GM18505 (cell line): ENCODE measurements around the gene CUL4A.

ENCODE experiments used
- ATAC-seq: cut with Tn5 transposase; IDR thresholded peaks from one replicate; pipeline ENCODE4 v1.9.1; 2021; ENCODE audit not compliant: unreplicated experiment
- POLR2A ChIP-seq: IDR thresholded peaks from 4 replicates; pipeline ENCODE4 v1.6.1; 2011; ENCODE audit warnings: borderline replicate concordance; ENCODE audit not compliant: insufficient read depth, insufficient read length; ENCODE audit errors: extremely low read depth

CUL4A gene

DNA sequence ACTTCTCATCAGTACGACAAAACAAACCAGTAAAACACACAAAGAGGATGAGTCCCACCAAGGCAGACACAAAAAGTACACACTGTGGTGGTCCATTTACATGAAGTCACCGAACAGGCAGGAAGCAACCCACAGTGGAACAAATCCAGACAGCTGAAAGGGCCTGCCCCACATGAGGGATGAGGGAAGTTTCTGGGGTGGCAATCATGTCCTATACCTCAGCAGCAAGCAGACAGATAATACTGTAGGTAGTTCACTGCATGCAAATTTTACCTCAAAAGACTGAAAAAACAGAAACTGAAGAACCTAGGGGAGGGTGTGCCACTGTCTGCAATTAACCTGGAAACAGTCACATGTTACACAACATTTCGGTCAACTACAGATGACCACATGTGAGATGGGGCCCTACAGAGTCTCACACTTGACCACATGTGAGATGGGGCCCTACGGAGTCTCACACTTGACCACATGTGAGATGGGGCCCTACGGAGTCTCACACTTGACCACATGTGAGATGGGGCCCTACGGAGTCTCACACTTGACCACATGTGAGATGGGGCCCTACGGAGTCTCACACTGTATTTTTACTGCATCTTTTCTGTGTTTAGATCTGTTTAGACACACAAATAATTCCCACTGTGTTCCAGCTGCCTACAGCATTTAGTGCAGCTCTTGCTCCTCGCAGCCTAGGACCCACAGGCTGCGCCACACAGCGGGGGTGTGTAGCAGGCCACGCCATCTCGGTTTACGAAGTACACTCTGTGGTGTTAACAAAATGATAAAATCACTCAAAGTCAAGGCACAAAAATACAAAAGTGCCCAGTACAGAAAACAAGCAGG, 23.1 kb upstream of the CUL4A start:
- TF ChIP-seq POLR2A, result no peak

GRCh38 chr13:113187263-113187669, 22.1 kb upstream of the CUL4A start:
- ATAC-seq, result no peak
- TF ChIP-seq POLR2A, result no peak

More for the DNA sequence above, 23.1 kb upstream of the CUL4A start:
- ATAC-seq, result no peak

DNA sequence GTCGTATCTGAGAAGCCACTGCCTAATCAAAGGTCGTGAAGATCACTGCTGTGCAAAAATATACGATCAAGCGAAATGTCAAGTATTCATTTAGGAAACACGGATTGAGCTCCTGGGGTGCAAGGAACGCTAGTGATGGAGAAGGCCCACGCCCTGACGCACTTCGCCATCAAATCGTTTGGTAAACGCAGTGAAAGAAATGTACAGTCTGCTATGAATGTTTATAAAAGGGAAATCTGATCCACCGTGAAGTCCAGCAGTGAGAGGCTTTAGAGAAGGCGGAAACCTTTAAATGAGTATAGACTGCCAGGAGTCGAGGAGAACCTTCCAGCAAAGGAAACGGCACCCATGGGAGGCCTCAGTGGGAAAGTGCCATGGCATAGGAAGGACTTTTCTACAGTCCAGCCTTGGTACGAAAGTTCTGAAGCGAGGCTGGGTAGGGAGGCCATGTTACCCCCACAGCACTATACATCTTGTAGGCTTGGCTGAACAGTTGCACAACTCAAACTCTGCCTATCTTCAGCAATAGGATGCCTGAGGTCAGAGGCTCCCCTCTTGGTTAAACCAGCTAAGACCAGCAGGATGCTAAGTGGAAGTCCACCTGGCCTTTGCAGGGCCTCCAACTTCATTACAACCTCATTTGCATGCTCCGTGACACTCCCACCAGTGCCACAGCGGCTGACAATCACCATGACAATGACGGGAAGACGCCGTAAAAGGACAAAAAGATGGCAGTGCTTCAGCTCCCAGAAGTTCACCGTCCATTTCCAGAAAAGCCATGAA, 21.3 kb upstream of the CUL4A start:
- TF ChIP-seq POLR2A, result no peak
- ATAC-seq, result no peak

- TF ChIP-seq POLR2A, result no peak
- no peak for ATAC-seq
Observed at GRCh38 chr13:113190181-113190580, 19.2 kb upstream of the CUL4A start.

- TF ChIP-seq POLR2A, result no peak
Observed at GRCh38 chr13:113192279-113192678, 17.1 kb upstream of the CUL4A start.

DNA sequence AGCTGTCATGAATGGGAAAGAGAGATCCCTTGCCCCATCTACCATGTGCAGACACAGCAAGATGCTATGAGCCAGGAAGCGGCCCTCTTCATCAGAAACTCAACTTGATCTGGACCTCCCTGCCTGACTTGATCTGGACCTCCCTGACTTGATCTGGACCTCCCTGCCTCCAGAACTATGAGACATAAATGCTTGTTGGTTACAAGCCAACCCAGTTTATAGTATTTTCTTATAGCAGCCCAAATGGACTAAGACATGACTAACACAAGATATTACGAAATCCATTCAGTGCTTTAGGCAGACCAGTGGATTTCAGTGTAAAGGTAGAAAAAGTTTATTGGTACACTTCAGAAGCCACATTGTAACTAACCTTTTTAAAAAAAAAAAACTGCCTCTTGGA, 16.5 kb upstream of the CUL4A start:
- no peak for TF ChIP-seq POLR2A
- ATAC-seq, result no peak

More at GRCh38 chr13:113192279-113192678, 17.1 kb upstream of the CUL4A start:
- ATAC-seq, result no peak

GRCh38 chr13:113195360-113195759, 14.1 kb upstream of the CUL4A start:
- ATAC-seq, result no peak
- no peak for TF ChIP-seq POLR2A

DNA sequence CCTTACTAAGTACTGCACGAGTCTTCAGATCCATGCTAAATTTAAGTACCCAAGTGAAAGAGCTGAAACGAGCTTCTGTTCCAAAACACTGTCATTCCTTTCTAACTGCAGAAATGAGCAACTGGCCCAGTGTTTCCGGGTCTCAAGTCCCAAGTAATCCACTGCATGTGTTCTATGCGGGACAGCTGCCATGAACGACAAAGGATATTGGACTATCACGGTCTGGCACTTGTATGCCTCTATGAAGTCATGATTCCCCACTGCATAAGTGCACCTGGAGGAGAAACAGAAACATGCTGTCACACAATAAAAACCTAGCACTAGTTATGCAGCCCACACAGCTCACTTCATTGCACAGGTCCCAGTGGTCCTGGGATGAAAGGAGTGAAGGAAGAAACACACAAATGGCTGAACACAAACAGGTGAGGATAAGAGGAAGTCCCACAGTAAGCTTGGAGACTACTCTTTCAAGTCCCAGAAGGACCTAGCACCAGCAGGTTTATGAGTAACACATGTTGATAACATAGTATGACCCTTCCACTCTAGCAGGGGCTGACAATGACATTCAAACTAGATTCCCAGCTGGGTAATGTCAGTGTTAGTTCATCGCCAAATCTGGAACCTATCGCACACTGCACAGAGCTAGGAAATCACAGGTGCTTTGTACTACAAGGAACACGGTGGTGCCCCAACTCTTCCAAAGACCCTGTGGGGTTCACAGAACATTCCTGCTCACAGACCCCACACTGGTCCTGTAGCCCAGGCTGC, 12.3 kb upstream of the CUL4A start:
- no peak for ATAC-seq
- TF ChIP-seq POLR2A, result no peak

- ATAC-seq, result no peak
- no peak for TF ChIP-seq POLR2A
Observed at GRCh38 chr13:113201815-113202214, 7.6 kb upstream of the CUL4A start.

DNA sequence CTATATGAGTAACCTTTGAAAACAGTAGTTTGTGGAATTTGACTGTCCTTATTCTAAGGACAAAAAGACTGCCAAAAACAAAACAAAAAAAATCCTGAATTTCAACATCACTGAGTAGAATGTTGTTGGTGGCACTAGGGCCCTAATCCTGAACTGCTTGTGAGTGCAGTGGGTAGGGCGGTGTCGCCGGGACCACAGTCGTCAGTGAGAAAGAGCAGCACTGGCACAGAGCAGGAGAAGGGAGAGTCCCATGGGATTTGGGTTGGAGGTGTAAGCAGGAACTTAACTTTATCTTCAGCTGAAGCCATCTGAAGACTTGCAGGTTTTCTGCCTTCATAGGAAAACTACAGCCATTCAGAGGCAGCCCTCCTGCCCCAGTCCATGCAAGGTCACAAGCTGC, 6.5 kb upstream of the CUL4A start:
- TF ChIP-seq POLR2A, result no peak
- ATAC-seq, result no peak

DNA sequence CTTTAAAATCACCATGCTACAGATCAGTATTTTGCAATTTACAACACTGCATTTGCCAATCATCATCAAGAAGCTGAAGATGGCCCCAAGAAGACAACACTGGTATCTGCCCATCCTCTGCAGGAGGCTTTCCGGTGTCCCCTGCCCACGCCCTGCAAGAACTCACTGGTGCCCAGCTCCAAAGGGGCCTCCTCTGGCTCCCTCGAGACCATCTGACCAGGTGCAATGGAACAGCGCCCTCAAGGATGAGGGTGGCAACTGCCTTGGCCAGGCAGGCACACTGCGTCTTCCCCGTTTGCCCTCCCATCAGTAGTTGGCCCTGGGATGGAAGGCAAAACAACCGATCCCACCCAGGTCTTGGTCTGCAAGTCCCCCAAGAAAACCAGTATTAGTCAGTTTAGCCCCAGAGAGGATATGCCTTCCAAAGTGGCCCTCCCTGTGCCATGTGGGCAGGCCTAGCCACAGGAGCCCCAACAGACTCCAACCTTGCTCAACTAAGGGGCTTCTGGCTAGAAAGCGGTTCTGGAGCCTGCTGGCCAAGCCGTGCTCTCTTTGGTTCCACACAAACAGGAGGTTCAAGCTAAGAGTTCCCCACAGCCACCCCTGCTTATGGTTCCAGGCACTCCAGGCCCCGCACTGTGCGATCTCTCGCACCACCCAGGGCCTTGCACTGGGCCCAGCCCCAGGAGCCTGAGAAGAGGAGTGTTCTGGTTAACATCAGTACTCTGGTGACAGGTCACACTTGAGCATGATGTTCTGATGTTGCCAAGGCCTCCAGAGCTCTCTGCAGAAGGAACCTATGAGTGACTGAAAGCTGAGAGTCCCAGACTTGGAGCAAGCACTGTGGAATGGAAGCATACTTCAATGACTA, 5.7 kb upstream of the CUL4A start:
- no peak for ATAC-seq
- no peak for TF ChIP-seq POLR2A

GRCh38 chr13:113204378-113204734, 5.1 kb upstream of the CUL4A start:
- no peak for ATAC-seq
- TF ChIP-seq POLR2A, result no peak
